OCI-LY3 (cell line): ENCODE measurements around the gene GIN1.
"Not testable (repeated sequence)": the region's sequence is repeated elsewhere in the genome, so short reads cannot be mapped to it uniquely, and the experiment has no call there.

ENCODE experiments used
- H2AFZ ChIP-seq: fragments of 200-600, 300-600 bp; shearing (Covaris generic); 2 replicates; pipeline ENCODE4 v1.6.0; 2014; ENCODE audit warnings: antibody characterized with exemption, low read depth, low read length
- H3K27ac ChIP-seq: fragments of 200-600, 300-600 bp; sonication (generic); 2 replicates; pipeline ENCODE4 v1.5.1; 2014; ENCODE audit warnings: mild to moderate bottlenecking, low read length, moderate library complexity, mixed read lengths
- H3K27me3 ChIP-seq: fragments of 200-600, 300-600 bp; sonication (generic); 2 replicates; pipeline ENCODE4 v1.6.1; 2014; ENCODE audit warnings: low read depth, low read length, mixed read lengths
- H3K36me3 ChIP-seq: fragments of 200-600, 300-600 bp; sonication (generic); replicated peaks from 2 replicates; pipeline ENCODE3; 2014; ENCODE audit warnings: low read depth, low read length, mixed read lengths
- H3K4me1 ChIP-seq: fragments of 300-600, 200-600 bp; sonication (generic); 2 replicates; pipeline ENCODE4 v1.6.1; 2014; ENCODE audit warnings: low read length, mixed read lengths
- H3K4me2 ChIP-seq: fragments of 200-600, 300-600 bp; sonication (generic); 2 replicates; pipeline ENCODE4 v1.6.1; 2014; ENCODE audit warnings: low read length, mixed read lengths
- H3K4me3 ChIP-seq: fragments of 300-600, 200-600 bp; sonication (generic); 2 replicates; pipeline ENCODE4 v1.5.1; 2014; ENCODE audit warnings: antibody characterized with exemption, mild to moderate bottlenecking, low read length, moderate library complexity
- H3K79me2 ChIP-seq: fragments of 300-600, 200-600 bp; shearing (Covaris generic); 2 replicates; pipeline ENCODE4 v1.6.1; 2014; ENCODE audit warnings: mild to moderate bottlenecking, low read length, mixed read lengths
- H3K9ac ChIP-seq: fragments of 300-600, 200-600 bp; shearing (Covaris generic); 2 replicates; pipeline ENCODE4 v1.6.0; 2014; ENCODE audit warnings: mild to moderate bottlenecking, low read length, moderate library complexity
- H3K9me3 ChIP-seq: fragments of 200-600, 300-600 bp; shearing (Covaris generic); 2 replicates; pipeline ENCODE4 v1.6.1; 2014; ENCODE audit warnings: low read length, mixed read lengths; ENCODE audit not compliant: insufficient read depth
- H4K20me1 ChIP-seq: fragments of 200-600, 300-600 bp; sonication (generic); 2 replicates; pipeline ENCODE4 v1.6.1; 2016; ENCODE audit warnings: low read length, mixed read lengths; ENCODE audit not compliant: insufficient read depth
- CTCF ChIP-seq: fragments of 200-600, 300-600 bp; sonication (generic); IDR thresholded peaks from 2 replicates; pipeline ENCODE4 v1.5.1; 2014; ENCODE audit warnings: antibody characterized with exemption, low read length, low read depth
- EZH2phosphoT487 ChIP-seq: fragments of 200-600 bp; shearing (Covaris generic); IDR thresholded peaks from 2 replicates; pipeline ENCODE4 v1.6.1; 2018; ENCODE audit warnings: antibody characterized with exemption, mixed run types, low read depth

The GIN1 gene

GRCh38 chr5:103079796-103080195 lies 40.1 kb downstream of the GIN1 start:
- no peaks in the 10 kb centered on the region for H3K27me3 ChIP-seq
- 0 out of 2 replicates have a peak, but pooled peaks cover 7% of the 10 kb centered on the region for H3K9me3 ChIP-seq
- H3K9ac ChIP-seq, result no peak overlapping the region
- H4K20me1 ChIP-seq, result no peaks in the 10 kb centered on the region
- H2AFZ ChIP-seq, result no peak overlapping the region
- peaks cover 13% of the 10 kb centered on the region for H3K36me3 ChIP-seq
- no peak overlapping the region for H3K4me2 ChIP-seq
- no peaks in the 10 kb centered on the region for H3K4me1 ChIP-seq
- H3K79me2 ChIP-seq, result no peaks in the 10 kb centered on the region
- no peak overlapping the region for H3K4me3 ChIP-seq
- TF ChIP-seq CTCF, result no peak
- TF ChIP-seq EZH2phosphoT487, result no peak
- no peak overlapping the region for H3K27ac ChIP-seq

- no peaks in the 10 kb centered on the region for H3K4me1 ChIP-seq
- H3K9me3 ChIP-seq, result no peaks in the 10 kb centered on the region
Measured at GRCh38 chr5:103075442-103075841, 44.5 kb downstream of the GIN1 start.

GRCh38 chr5:103073500-103073899 lies 46.4 kb downstream of the GIN1 start:
- H2AFZ ChIP-seq, H3K4me2 ChIP-seq, H3K4me1 ChIP-seq, H3K9ac ChIP-seq, H3K79me2 ChIP-seq, H4K20me1 ChIP-seq, H3K36me3 ChIP-seq, H3K9me3 ChIP-seq, H3K27ac ChIP-seq, H3K27me3 ChIP-seq, H3K4me3 ChIP-seq: not testable (repeated sequence)

More at GRCh38 chr5:103075442-103075841, 44.5 kb downstream of the GIN1 start:
- Histone ChIP-seq H2AFZ (no peak overlapping the region), H3K9ac (no peak overlapping the region), H3K27ac (no peak overlapping the region), H3K4me2 (no peak overlapping the region), H3K4me3 (no peak overlapping the region), H3K27me3 (no peaks in the 10 kb centered on the region), H4K20me1 (no peaks in the 10 kb centered on the region), H3K36me3 (no peaks in the 10 kb centered on the region), H3K79me2 (no peaks in the 10 kb centered on the region)
- TF ChIP-seq CTCF (no peak), EZH2phosphoT487 (no peak)

GRCh38 chr5:103066326-103066725 lies 53.6 kb downstream of the GIN1 start:
- Histone ChIP-seq H3K36me3 (no peaks in the 10 kb centered on the region), H3K4me3 (no peak overlapping the region), H4K20me1 (no peaks in the 10 kb centered on the region), H3K9ac (no peak overlapping the region), H3K27me3 (no peaks in the 10 kb centered on the region), H3K27ac (no peak overlapping the region), H3K4me1 (no peaks in the 10 kb centered on the region), H3K4me2 (no peak overlapping the region), H3K79me2 (no peaks in the 10 kb centered on the region), H3K9me3 (no peaks in the 10 kb centered on the region), H2AFZ (no peak overlapping the region)
- no peak for TF ChIP-seq EZH2phosphoT487
- no peak for TF ChIP-seq CTCF
